ENCODE results near the gene IFNW1.

GRCh38 chr9:21121595-21122251 lies 19.9 kb downstream of the IFNW1 start:
- TF ChIP-seq CTCF (IDR thresholded peaks at IDR 0.05; ENCODE audit: insufficient read depth, low read length) (no peak), REST (IDR thresholded peaks at IDR 0.05; ENCODE audit: insufficient replicate concordance, low read depth) (no peak), GABPA (IDR thresholded peaks at IDR 0.05; ENCODE audit: low read depth) (no peak), SPI1 (IDR thresholded peaks at IDR 0.05; ENCODE audit: borderline replicate concordance, low read depth) (no peak), POLR2AphosphoS5 (IDR thresholded peaks at IDR 0.05; ENCODE audit: low read depth) (no peak)

All from HL-60 (cell line).